ENCODE data around the gene ZNF500. TPM values are rescaled to one million over a fixed set of nuclear protein-coding genes. Genes with fewer than 3 reads are reported as not detected.

Gene ZNF500
- total and polyA plus RNA-seq, 2 donors (not counting 1 experiment from before 2014, with no cell fraction given), result 12.0 to 26.5 TPM

DNA sequence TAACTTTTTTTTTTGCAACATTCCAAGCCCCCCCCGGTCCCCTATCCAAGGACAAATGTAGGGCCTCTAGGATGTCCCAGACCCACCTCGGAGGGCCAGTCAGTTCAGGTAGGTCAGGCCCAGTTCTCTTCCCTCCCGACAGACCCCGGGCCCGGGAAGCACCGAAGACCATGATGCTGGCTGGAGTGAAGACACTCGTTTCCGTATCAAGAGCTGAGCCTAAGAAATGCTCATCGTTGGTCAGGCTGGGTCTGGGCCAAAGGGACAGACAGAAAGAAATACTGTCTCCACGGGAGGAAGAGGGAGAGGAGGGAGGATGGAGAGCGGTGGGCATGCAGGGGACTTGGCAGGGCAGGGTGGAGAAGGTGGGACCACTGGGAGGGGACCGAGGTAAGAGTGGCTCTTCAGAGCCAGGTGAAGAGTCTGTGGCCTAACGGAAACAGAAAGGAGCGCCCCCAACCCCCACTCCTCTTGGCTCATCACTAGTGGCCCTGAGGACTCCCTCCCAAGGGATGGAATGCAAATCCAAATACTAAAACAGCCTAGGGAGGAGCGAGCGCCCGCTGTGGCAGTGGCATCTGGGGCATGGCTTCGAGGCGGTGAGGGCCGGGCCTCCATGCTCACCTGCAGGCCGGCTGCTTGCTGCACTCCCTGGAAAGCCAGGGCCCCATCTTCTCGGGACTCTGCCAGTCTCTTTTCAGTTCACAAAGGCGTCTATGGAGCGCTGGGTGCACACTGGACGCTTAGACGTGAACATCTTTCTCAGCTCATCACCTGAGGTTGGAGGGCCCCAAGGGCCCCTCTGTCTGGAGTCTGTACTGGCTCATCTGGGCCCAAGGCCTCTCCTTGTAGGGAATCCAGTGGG is 37.2 kb upstream of the ZNF500 start:
- 93% methylated on average over 19 of the region's 26 CpGs for WGBS (ENCODE audit: insufficient coverage)
- TF ChIP-seq EZH2 (IDR thresholded peaks at IDR 0.05; ENCODE audit: borderline replicate concordance, insufficient read depth, low read depth, low read length, poor library complexity, severe bottlenecking) (no peak), CTCF (IDR thresholded peaks at IDR 0.05) (no peak)
- no peaks in the 10 kb centered on the region for H3K9me3 Mint-ChIP-seq (ENCODE audit: insufficient read depth)
- H3K36me3 ChIP-seq (replicated peaks in 1 of 2; ENCODE audit: control extremely low read depth in 1 of 2, control insufficient read depth in 1 of 2, extremely low read depth in 1 of 2, insufficient read depth in 2 of 2, low read length in 1 of 2), result peaks cover 1 to 20% of the 10 kb centered on the region in 2 experiments
- no peaks in the 10 kb centered on the region for H4K20me1 ChIP-seq (ENCODE audit: control insufficient read depth, insufficient read depth, low read length, poor library complexity, severe bottlenecking)
- H2AFZ ChIP-seq (ENCODE audit: insufficient read depth, low read depth, low read length, poor library complexity, severe bottlenecking), result no peak overlapping the region
- H3K4me3 ChIP-seq (ENCODE audit: control extremely low read depth in 1 of 5, extremely low read depth in 1 of 5, insufficient read depth in 1 of 5, low read depth in 2 of 5, low read length in 4 of 5), result no peak overlapping the region
- H3K4me1 Mint-ChIP-seq, result peaks cover 21% of the 10 kb centered on the region
- H3K4me3 Mint-ChIP-seq, result peak overlapping the region; percentile 52
- CTCF ChIA-PET, result interaction anchor here (1.2 kb wide), 1 partner anchor 8 kb away, joined by 3 read pairs; no protein-coding TSS in a partner anchor
- intact Hi-C loops (cut with micrococcal nuclease), result loop anchor here (2.0 to 5.0 kb wide), 2 partner anchors 229 to 268 kb away; partner anchors contain the start of genes ALG1 and NAGPA
- H3K9me3 ChIP-seq (ENCODE audit: control extremely low read depth in 1 of 3, control insufficient read depth in 2 of 3, insufficient read depth in 1 of 3, low read length in 2 of 3), result no peaks in the 10 kb centered on the region
- no peak overlapping the region for H3K9ac ChIP-seq (ENCODE audit: low read length)
- H3K27me3 ChIP-seq (replicated peaks in 1 of 4; ENCODE audit: control extremely low read depth in 1 of 4, control insufficient read depth in 3 of 4, insufficient read depth in 4 of 4, low read length in 3 of 4), result no peaks in the 10 kb centered on the region
- H3K27me3 Mint-ChIP-seq, result no peaks in the 10 kb centered on the region
- H3K4me2 ChIP-seq (replicated peaks; ENCODE audit: low read depth, low read length, poor library complexity, severe bottlenecking), result no peak overlapping the region
- H3K27ac ChIP-seq (ENCODE audit: low read length in 2 of 2), result no peak overlapping the region
- H3K4me1 ChIP-seq (ENCODE audit: control insufficient read depth in 2 of 2, insufficient read depth in 2 of 2, low read length in 2 of 2), result peaks cover 26 to 27% of the 10 kb centered on the region in 2 donors
- DNase-seq (no peak), ATAC-seq (ENCODE audit: low read depth) (no peak)
- peak overlapping the region; percentile 18 for H3K27ac Mint-ChIP-seq
- H3K79me2 ChIP-seq (ENCODE audit: control insufficient read depth, insufficient read depth, low read length), result no peaks in the 10 kb centered on the region
- POLR2A ChIA-PET, result interaction anchor here (1.5 kb wide), 1 partner anchor 44 kb away, joined by 6 read pairs; no protein-coding TSS in a partner anchor

All from B cell (primary cell).